Mammary epithelial cell (primary cell): ENCODE results near the gene ETV3.

Experiments
- CTCF ChIP-seq, 2 donors: IDR thresholded peaks in 1 of 2; conservative IDR thresholded peaks in 1 of 2; 2 replicates each; pipeline ENCODE4 v1.5.1; 2011 to 2012; ENCODE audit warnings: inconsistent platforms in 2 of 2, low read length in 2 of 2, mild to moderate bottlenecking in 2 of 2, control low read depth in 1 of 2, low read depth in 1 of 2; ENCODE audit not compliant: insufficient read depth in 1 of 2; ENCODE audit errors: extremely low read depth in 1 of 2
- EZH2 ChIP-seq: IDR thresholded peaks from 2 replicates; pipeline ENCODE4 v1.6.1; 2012; ENCODE audit warnings: low read length, inconsistent platforms, borderline replicate concordance

- no peak for TF ChIP-seq CTCF (conservative IDR thresholded peaks at IDR 0.05 in 1 of 2, IDR thresholded peaks at IDR 0.05 in 1 of 2; ENCODE audit: extremely low read depth in 1 of 2, insufficient read depth in 1 of 2, low read depth in 1 of 2, low read length in 2 of 2)
- TF ChIP-seq EZH2 = no peak
These were observed 3.8 kb downstream of the ETV3 start for GRCh38 chr1:157134442-157134841.
